Left renal cortex interstitium (tissue), 4 donors: ENCODE data around the gene TMPRSS13. TPM values are rescaled to one million over a fixed set of nuclear protein-coding genes. Genes with fewer than 3 reads are reported as not detected.
"Not testable (repeated sequence)": the region's sequence is repeated elsewhere in the genome, so short reads cannot be mapped to it uniquely, and the experiment has no call there.

Experiments used
- DNase-seq, 4 donors: peaks; one replicate each; pipeline ENCODE4 v3.0.0-alpha.2; 2013; ENCODE audit warnings: low read depth in 4 of 4, low spot score in 2 of 4, missing footprints in 1 of 4
- polyA plus RNA-seq, 4 donors: library from polyadenylated mRNA; unstranded; fragments of 120-200 nt; gene quantifications; one replicate each; pipeline ENCODE4 v1.2.1, GENCODE V29; 2013; ENCODE audit not compliant: insufficient read length in 4 of 4

Gene TMPRSS13
- polyA plus RNA-seq, 4 donors: 0.56 to 0.81 (median 0.74) TPM

GRCh38 chr11:117950993-117951961 is 22.1 kb upstream of the TMPRSS13 start:
- no peak for DNase-seq

- DNase-seq: no peak
Measured at GRCh38 chr11:117950301-117950700, 21.1 kb upstream of the TMPRSS13 start.

GRCh38 chr11:117949062-117949461 is 19.9 kb upstream of the TMPRSS13 start:
- DNase-seq: no peak

- not testable (repeated sequence) for DNase-seq
Measured at GRCh38 chr11:117948466-117948865, 19.3 kb upstream of the TMPRSS13 start.

GRCh38 chr11:117947751-117948150 is 18.5 kb upstream of the TMPRSS13 start:
- DNase-seq: not testable (repeated sequence)

- peak; percentile 53 to 83 (median 76) for DNase-seq
Measured at GRCh38 chr11:117946842-117947526, 17.8 kb upstream of the TMPRSS13 start.

- no peak for DNase-seq
Measured at GRCh38 chr11:117946156-117946841, 17.1 kb upstream of the TMPRSS13 start.

GRCh38 chr11:117945047-117945810 is 16.0 kb upstream of the TMPRSS13 start:
- DNase-seq: no peak

GRCh38 chr11:117944554-117944953 is 15.4 kb upstream of the TMPRSS13 start:
- no peak for DNase-seq

- no peak for DNase-seq
Measured at GRCh38 chr11:117941976-117942654, 12.9 kb upstream of the TMPRSS13 start.

GRCh38 chr11:117941163-117941707 is 12.0 kb upstream of the TMPRSS13 start:
- no peak for DNase-seq

GRCh38 chr11:117940736-117941135 is 11.5 kb upstream of the TMPRSS13 start:
- DNase-seq: no peak

- no peak for DNase-seq
Measured at GRCh38 chr11:117936973-117937372, 7.8 kb upstream of the TMPRSS13 start.

- no peak for DNase-seq
Measured at GRCh38 chr11:117934526-117935307, 5.5 kb upstream of the TMPRSS13 start.

- no peak for DNase-seq
Measured at GRCh38 chr11:117933930-117934329, 4.7 kb upstream of the TMPRSS13 start.

- no peak for DNase-seq
Measured at GRCh38 chr11:117933475-117933874, 4.3 kb upstream of the TMPRSS13 start.

- peak in 1 of 4 donors; percentile 7 for DNase-seq
Measured at GRCh38 chr11:117932947-117933346, 3.7 kb upstream of the TMPRSS13 start.

- DNase-seq: no peak
Measured at GRCh38 chr11:117932426-117932825, 3.2 kb upstream of the TMPRSS13 start.

- peak in 1 of 4 donors; percentile 20 for DNase-seq
Measured at GRCh38 chr11:117931971-117932370, 2.8 kb upstream of the TMPRSS13 start.
